ENCODE results near the gene ZNF814.
"Not testable (repeated sequence)": the region's sequence is repeated elsewhere in the genome, so short reads cannot be mapped to it uniquely, and the experiment has no call there.

The ZNF814 gene

DNA sequence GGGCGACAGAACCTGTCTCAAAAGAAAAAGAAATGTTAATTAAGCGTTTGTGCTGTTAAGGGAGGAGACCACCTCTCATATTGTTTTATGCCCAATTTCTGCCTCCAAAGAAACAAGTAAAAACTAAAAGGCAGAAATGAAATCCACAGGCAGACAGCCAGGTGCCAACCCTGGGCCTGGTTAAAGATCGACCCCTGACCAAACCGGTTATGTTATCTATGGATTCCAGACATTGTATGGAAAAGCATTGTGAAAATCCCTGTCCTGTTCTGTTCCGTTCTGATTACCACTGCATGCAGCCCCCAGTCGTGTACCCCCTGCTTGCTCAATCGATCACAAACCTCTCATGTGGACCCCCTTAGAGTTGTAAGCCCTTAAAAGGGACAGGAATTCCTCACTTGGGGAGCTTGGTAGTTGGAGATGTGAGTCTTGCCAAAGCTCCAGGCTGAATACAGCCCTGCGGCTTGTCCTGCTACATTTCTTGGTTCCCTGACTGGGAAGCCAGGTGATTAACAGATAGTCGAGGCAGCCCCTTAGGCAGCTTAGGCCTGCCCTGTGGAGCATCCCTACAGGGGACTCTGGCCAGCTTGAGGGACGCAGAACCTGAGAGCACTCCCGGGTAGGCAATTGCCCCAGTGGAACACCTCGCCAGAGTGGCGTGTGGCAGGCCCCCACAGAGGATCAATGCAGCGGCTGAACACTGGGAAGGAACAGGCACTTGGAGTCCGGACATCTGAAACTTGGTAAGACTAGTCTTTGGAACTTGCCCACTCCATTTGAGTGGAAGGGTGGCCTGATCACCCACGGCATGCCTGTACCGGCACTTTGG, 73.4 kb downstream of the ZNF814 start:
- DNase-seq, result no peak

DNA sequence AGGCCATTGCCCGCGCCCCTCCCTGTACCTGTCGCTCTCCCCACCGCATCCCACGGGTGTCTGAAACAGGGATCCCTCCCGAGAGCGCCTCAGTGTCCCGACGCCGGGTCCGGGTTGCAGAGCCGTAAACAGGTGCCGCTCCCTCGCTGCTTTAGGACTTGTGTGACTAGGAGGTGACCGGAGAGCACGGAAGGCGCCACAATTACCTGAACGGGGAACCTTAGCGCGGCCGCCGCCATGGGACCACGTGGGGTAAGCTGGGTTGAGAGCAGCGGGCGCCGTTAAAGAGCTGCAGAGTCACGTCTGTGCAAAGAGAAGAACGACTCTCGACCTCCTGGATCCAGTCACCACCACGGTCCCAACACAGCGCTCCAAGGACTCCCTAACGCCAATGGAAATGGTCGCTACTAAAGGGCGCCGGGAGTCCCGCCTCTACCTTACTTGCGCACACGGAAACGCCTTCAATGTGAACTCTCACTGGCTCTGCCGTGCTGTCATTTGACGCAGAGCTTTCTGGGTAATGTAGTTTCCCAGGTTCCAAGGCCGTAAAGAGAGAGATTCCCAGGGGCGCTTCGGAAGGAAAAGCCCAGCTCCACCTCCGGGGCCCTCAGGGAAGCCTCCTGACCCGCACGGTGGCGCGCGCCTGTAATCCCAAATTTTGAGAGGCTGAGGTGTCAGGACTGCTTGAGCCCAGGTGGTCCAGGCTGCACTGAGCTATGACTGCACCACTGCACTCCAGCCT, 74.2 kb downstream of the ZNF814 start, which contains the start of gene ZNF552:
TSS of gene ZNF552 (minus strand) at position 409 of the 742 bp plus-strand sequence. CDS start at position 239, 170 bp downstream.
- peak; percentile 85 for DNase-seq

DNA sequence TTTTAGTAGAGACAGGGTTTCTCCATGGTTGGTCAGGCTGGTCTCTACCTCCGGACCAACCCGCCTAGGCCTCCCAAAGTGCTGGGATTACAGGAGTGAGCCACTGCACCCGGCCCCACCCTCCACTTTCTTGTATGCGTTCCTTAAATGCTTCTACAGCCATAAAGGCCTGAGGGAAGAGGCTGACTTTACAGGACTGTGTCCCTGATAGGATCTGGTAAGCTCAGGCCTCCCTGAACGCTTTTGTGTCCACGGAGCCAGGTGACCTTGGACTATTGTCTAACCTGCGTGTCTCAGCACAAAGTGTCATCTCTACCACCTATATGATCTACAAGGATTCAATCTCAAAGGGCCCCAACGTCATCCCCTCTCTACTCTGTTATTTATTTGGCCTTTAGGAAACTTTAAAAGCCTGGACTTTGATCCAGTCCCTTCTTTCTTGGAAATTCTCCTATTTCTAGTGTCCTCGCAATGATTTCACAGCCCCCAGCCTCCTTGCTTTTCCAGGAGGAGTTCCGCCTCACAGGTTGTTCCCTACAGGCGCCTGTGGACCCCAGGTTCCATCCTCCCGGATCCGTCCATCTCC, 74.8 kb downstream of the ZNF814 start:
- DNase-seq, result no peak

DNA sequence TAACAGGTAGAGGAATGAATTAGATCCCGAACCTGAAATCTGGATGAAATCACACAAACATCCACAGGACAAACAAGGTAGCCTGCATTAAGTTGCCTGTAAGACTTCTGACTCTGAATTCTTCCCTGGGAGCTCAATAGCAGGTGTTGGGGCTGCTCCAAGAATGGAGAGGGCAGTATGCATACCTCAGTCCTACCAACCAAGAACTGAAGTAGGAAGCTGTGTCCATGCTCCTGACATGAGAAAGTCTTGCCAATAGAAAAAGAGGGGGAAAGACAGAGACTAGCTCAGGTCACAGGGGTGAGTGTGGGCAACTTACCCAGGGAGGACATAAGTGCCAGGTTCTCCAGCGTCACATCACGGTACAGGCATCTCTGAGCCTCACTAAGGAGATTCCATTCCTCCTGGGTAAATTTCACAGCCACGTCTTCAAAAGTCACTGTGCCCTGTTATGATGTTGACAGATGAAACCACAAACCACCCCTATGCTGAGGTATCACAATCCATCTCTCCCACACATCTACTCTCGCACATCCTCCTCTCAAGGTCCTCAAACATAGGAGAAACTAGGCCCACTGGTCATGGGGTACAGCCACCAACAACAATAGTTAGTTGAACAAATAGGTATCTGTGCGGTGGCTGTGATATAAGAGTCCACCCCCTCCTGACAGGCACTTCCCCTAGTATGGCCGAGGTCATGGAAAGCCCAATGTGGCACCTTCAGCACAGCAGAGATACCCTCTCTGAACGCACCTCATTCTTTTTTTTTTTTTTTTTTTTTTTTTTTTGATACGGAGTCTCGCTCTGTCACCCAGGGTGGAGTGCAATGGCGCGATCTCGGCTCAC, 75.6 kb downstream of the ZNF814 start:
- DNase-seq, result not testable (repeated sequence)

DNA sequence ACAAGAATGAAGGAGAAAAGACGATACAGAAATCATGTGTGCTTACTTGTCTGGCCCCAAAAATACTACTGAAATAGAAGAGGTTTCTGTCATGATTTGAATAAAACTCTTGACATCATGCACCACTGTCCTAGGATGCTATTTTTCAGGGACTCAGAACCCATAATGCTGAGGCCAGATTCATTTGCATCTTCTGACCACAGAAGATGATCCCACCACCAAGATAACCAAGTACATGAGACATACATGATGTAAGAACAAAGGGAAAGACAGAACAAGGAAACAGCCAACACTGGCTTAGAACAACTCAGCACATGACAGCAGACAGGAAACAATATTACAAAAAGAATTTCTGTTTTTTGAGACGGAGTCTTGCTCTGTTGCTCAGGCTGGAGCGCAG, 76.6 kb downstream of the ZNF814 start:
- no peak for DNase-seq

DNA sequence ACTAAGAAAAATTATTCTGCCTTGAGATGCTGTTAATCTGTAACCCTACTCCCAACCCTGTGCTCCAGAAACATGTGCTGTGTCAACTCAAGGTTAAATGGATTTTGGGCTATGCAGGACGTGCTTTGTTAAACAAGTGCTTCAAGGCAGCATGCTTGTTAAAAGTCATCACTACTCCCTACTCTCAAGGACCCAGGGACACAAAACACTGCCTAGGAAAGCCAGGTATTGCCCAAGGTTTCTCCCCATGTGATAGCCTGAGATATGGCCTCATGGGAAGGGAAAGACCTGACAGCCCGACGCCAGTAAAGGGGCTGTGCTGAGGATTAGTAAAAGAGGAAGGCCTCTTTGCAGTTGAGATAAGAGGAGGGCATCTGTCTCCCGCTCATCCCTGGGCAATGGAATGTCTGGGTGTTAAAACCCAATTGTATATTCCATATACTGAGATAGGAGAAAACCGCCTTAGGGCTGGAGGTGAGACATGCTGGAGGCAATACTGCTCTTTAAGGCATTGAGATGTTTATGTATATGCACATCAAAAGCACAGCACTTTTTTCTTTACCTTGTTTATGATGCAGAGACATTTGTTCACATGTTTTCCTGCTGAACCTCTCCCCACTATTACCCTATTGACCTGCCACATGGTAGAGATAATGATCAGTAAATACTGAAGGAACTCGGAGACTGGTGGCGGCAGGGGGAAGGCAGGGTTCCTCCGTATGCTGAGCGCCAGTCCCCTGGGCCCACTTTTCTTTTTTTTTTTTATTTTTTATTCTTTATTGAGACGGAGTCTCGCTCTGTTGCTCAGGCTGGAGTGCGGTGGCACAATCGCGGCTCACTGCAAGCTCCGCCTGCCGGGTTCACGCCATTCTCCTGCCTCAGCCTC, 78.2 kb downstream of the ZNF814 start:
- DNase-seq, result not testable (repeated sequence)

DNA sequence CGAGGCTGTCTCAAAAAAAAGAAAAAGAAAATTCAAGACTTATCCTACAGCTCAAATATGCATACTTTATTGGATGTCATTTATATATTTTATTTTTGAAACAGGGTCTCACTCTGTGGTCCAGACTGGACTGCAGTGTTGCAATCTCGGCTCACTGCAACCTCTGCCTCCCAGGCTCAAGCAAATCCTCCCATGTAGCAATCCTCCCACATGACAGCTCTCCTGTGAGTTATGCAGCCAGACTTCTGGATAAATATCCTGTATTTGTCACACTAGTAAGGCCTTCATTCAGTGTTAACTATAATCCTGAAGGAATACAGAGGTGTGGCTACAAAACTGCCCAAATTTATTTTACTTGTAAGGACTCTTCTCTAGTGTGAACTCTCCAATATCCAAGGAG, 81.3 kb downstream of the ZNF814 start:
- no peak for DNase-seq

DNA sequence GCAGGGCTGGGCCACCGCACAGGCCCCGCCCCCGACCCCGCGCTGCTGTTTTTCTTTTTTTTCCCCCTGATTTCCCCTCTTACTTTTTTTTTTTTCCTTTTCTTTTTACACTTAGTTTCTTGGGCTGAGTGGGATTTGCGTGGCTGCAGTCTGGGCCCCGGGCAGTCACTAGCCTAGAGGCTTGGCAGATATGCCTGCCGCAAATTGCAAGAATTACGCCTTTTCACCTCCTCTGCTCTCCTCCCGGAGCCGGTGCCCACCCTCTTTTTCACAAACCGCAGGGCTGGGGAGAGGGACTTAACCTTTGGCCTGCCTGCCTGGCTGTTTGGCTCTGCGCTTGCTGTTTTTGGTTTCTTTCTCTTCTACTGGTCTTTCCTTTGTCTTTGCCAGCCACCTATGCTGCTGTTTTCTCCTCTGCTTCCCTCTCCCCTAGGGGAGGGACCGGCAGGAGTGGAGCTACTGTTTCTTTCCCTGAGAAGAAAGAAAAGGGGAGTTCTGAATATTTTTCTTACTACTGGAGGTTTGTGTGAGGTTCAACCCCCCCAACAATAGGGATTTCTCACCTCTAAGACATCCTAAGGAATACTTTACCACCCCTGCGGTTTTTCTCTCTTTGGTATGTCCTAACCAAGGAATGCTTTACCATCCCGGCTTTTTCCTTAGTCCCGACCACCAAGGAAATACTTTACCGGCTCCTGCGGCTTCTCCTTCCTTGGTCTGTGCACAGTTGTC, 85.1 kb downstream of the ZNF814 start:
- DNase-seq, result no peak

DNA sequence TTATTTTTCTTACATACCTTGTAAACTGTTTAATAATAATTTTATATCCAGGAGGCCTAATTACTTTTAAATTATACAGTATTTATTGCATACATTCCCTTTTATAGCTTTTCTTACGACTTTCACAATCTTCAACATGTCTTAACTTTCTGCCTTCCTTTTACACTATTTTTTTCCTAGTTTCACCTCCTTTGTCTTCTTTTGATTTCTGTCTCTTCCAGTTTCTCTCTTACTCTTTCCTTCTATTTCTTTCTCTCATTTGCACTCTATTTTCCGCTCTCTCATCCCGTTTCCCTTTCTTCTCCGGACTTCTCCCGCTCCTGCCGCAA, 85.6 kb downstream of the ZNF814 start:
- no peak for DNase-seq

DNA sequence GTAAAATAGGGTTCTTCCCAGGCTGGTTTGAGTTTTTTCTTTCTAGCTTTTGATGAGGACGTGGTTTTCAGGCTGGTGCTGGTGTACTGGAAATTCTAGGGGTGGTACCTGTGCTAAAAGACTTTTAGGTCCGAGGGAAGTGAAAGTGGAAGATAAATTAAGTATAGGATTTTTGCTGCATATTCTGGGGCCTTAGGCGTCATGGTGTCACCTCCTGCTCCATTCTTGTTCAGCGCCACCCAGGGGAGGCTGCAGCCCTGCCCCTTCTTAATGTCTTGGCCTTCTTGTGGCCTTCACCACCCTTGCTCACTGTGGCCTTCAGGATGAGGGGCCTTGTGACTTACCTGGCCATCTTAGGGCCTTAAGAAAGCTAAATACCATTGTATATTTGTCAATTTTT, 86.6 kb downstream of the ZNF814 start:
- no peak for DNase-seq

DNA sequence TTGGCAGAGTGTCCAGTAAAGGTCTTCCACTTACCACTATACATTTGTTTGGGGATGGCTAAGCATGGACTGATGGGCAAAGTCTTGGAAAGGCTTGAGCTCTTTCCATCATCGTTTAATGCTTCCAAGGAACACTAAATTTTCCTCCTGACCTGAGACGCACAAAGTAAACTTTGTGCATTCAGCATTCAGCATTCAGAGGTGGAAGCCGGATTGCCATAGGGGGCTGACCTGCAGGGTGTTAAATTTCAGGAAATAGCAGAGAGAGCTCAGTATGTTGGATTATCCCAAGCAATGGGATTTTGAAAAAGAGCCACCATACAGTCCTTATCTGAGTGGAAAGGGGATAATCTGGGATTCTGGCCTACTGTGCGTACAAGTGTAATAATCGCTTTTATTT, 88.1 kb downstream of the ZNF814 start:
- no peak for DNase-seq

Data from CD4-positive, alpha-beta T cell treated with Interleukin-12 subunit alpha and Interleukin-12 subunit beta, for 1 hour (primary cell).